Gastroesophageal sphincter (tissue), 3 donors: ENCODE results near the gene OCEL1.

Source experiments
- POLR2A ChIP-seq, 2 donors: fragments of 450-650 bp; IDR thresholded peaks; one replicate each; pipeline ENCODE4 v1.6.1; 2017; ENCODE audit warnings: antibody characterized with exemption in 2 of 2, mild to moderate bottlenecking in 2 of 2, moderate library complexity in 1 of 2
- TF ChIP-seq, protein P1 (sequence below), 4 experiments: fragments of 200-600 bp in 2 of 4; fragments of 450-650 bp in 2 of 4; sonication (generic) in 1 of 4; IDR thresholded peaks; one replicate each; pipeline ENCODE4 v1.5.1; 2017 to 2019; ENCODE audit warnings: antibody characterized with exemption in 4 of 4, mild to moderate bottlenecking in 2 of 4, moderate library complexity in 2 of 4

DNA sequence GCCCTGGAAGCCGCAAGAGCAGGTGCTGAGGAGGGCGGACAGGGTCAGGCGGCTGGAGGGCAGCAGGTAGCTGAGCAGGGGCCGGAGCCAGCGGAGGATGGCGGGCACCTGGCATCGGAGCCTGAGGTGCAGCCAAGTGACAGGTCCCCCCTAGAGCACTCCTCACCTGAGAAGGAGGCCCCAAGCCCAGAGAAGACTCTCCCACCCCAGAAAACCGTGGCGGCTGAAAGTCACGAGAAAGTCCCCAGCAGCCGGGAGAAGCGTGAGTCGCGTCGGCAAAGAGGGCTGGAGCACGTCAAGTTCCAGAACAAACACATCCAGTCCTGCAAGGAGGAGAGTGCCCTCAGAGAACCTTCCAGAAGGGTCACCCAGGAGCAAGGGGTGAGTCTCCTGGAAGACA is 31.4 kb upstream of the OCEL1 start:
- TF ChIP-seq, protein P1, sequence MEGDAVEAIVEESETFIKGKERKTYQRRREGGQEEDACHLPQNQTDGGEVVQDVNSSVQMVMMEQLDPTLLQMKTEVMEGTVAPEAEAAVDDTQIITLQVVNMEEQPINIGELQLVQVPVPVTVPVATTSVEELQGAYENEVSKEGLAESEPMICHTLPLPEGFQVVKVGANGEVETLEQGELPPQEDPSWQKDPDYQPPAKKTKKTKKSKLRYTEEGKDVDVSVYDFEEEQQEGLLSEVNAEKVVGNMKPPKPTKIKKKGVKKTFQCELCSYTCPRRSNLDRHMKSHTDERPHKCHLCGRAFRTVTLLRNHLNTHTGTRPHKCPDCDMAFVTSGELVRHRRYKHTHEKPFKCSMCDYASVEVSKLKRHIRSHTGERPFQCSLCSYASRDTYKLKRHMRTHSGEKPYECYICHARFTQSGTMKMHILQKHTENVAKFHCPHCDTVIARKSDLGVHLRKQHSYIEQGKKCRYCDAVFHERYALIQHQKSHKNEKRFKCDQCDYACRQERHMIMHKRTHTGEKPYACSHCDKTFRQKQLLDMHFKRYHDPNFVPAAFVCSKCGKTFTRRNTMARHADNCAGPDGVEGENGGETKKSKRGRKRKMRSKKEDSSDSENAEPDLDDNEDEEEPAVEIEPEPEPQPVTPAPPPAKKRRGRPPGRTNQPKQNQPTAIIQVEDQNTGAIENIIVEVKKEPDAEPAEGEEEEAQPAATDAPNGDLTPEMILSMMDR (IDR thresholded peaks at IDR 0.05), result no peak
- no peak for TF ChIP-seq POLR2A (IDR thresholded peaks at IDR 0.05)
